Measurements from ENCODE around the gene CCNL1.

- TF ChIP-seq FOXA1 (IDR thresholded peaks at IDR 0.05) (no peak), BHLHE40 (IDR thresholded peaks at IDR 0.05; ENCODE audit: borderline replicate concordance) (no peak), LEF1 (IDR thresholded peaks at IDR 0.05; ENCODE audit: borderline replicate concordance) (no peak), SP1 (IDR thresholded peaks at IDR 0.05) (no peak), FOXM1 (IDR thresholded peaks at IDR 0.05; ENCODE audit: borderline replicate concordance) (no peak), NFRKB (IDR thresholded peaks at IDR 0.05) (no peak), SUZ12 (IDR thresholded peaks at IDR 0.05) (no peak), TARDBP (IDR thresholded peaks at IDR 0.05) (no peak), ELF4 (IDR thresholded peaks at IDR 0.05) (no peak), FOXK2 (IDR thresholded peaks at IDR 0.05) (no peak)
- TF ChIP-seq, protein P1, sequence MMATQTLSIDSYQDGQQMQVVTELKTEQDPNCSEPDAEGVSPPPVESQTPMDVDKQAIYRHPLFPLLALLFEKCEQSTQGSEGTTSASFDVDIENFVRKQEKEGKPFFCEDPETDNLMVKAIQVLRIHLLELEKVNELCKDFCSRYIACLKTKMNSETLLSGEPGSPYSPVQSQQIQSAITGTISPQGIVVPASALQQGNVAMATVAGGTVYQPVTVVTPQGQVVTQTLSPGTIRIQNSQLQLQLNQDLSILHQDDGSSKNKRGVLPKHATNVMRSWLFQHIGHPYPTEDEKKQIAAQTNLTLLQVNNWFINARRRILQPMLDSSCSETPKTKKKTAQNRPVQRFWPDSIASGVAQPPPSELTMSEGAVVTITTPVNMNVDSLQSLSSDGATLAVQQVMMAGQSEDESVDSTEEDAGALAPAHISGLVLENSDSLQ (IDR thresholded peaks at IDR 0.05) = no peak
Observed at GRCh38 chr3:157100096-157100477, 59.9 kb downstream of the CCNL1 start.

Measured in HEK293T (cell line).